HG02759 (cell line): ENCODE measurements around the gene ANP32E.
A peak's percentile ranks its signal among the peaks of the same experiment; 100 is the strongest.

Experiments used
- ATAC-seq: cut with Tn5 transposase; IDR thresholded peaks from one replicate; pipeline ENCODE4 v1.9.1; 2021; ENCODE audit warnings: mild to moderate bottlenecking, moderate library complexity; ENCODE audit not compliant: unreplicated experiment

Gene ANP32E

GRCh38 chr1:150235852-150236613, at the start of gene ANP32E:
Gene ANP32E (minus strand): TSS chr1:150236112. CDS start chr1:150235786, 326 bp downstream.
- ATAC-seq: peak; percentile 78

GRCh38 chr1:150283260-150283659, 47.3 kb upstream of the ANP32E start:
- ATAC-seq: no peak

- peak; percentile 6 for ATAC-seq
Measured at GRCh38 chr1:150282558-150282958, 46.6 kb upstream of the ANP32E start.

DNA sequence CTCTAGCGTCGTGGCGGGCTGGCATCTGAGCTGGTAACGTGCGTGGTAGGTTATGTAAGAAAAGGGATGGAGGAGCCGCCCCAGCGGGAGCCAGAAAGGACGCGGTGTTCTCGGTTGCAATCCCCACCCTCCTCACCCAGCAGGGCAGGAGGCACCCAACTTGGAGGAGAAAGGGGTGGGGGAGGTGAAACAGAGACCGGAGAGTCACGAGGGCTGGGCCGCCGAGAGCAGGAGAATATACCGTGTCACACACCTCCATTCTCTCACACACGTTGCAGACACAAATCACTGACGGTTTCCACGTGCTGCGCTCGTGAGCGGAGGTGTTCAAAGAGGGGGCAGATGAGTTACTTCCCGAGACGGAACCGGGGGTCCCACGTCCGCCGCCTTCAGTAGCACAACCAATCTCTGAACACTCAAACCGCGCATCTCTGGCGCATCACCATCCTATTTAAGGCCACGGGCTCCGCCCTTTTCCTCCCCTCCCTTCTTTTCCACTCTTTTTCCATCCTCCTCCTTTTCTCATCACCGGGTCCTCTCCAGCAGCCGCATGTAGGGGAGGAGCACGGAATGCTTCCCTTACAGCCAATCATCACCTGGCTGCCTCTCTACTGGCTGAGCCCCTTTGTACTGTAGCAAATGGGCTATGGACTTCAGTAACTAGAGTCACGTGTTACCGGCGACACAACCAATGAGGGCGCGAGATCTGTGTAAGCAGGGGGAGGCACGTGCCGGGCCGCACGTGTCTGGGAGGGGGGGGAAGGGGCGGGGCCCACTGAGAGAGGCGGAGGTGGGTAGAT, 46.0 kb upstream of the ANP32E start, which contains the start of gene CIART:
CIART (plus strand) TSS at position 797 of the 800 bp plus-strand sequence. CDS start 714 bp downstream, outside the sequence.
- ATAC-seq: peak; percentile 79

GRCh38 chr1:150281221-150281757, 45.4 kb upstream of the ANP32E start:
- ATAC-seq: no peak

- no peak for ATAC-seq
Measured at GRCh38 chr1:150280138-150280707, 44.3 kb upstream of the ANP32E start.

- no peak for ATAC-seq
Measured at GRCh38 chr1:150273311-150273710, 37.4 kb upstream of the ANP32E start.

DNA sequence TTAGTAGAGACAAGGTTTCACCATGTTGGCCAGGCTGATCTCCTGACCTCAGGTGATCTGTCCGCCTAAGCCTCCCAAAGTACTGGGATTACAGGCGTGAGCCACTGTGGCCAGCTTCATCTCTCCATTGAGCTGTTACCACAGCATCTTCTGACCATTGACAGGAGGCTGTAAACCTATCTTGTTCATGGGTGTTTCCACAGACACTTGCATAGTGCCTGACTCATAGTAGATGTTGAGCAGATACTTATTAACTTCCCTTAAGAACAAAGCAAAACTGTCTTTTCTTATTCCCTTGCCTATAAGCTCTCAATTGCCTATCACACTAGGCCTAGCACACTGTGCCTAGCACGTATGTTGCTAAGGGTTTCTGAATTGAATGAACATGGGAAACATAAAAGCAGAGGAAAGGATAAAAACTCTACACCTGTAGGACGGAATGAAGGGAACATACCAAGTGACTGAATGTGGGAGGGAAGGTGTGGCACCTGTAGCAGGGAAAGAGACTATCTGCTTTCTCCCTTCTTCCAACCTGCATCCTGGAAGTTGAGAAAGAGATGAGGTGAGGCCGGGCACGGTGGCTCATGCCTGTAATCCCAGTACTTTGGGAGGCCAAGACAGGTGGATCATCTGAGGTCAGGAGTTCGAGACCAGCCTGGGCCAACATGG, 35.5 kb upstream of the ANP32E start:
- no peak for ATAC-seq

- ATAC-seq: no peak
Measured at GRCh38 chr1:150269451-150269850, 33.5 kb upstream of the ANP32E start.

DNA sequence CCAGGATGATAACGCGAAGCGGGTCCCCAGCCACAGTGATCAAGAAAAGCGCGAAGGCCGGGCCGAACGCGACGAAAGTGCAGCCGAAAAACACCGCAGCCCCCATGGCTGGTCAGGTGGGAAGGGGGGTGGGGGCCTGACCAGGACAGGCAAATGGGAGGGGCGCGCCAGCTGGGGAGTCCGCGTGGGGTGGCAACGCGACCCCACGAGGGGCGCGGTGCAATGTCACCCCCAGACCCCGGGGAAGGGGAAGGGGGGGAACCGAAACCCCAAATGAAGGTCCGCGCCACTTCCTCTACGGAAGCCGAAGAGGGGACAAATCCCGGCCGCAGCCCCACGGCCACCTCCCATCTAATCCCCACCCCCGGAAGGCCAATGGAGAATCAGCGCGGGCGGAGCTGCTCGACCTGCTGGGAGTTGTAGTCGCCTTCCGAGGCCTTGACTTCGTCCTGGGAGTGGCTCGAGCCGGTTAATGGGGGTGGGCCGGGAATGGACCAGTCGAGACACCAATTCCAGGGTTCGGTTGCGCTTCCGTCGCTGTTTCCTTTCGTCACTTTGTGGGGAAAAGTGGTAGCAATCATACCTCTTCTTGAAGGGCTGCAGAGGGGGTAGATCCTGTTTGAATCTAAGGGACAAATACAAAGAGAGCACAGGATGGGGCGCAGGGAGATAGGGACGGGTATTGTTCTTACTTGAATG, 32.9 kb upstream of the ANP32E start, which contains the start of gene APH1A:
APH1A (minus strand) TSS at position 312 of the 699 bp plus-strand sequence; CDS start at position 106, 206 bp downstream.
- peak; percentile 93 for ATAC-seq

- peak; percentile 21 for ATAC-seq
Measured at GRCh38 chr1:150268340-150268704, 32.4 kb upstream of the ANP32E start.

GRCh38 chr1:150267896-150268295, 32.0 kb upstream of the ANP32E start:
- no peak for ATAC-seq

- ATAC-seq: no peak
Measured at GRCh38 chr1:150263549-150263948, 27.6 kb upstream of the ANP32E start.

- ATAC-seq: no peak
Measured at GRCh38 chr1:150262388-150263320, 26.7 kb upstream of the ANP32E start.

- no peak for ATAC-seq
Measured at GRCh38 chr1:150261367-150261766, 25.5 kb upstream of the ANP32E start.

DNA sequence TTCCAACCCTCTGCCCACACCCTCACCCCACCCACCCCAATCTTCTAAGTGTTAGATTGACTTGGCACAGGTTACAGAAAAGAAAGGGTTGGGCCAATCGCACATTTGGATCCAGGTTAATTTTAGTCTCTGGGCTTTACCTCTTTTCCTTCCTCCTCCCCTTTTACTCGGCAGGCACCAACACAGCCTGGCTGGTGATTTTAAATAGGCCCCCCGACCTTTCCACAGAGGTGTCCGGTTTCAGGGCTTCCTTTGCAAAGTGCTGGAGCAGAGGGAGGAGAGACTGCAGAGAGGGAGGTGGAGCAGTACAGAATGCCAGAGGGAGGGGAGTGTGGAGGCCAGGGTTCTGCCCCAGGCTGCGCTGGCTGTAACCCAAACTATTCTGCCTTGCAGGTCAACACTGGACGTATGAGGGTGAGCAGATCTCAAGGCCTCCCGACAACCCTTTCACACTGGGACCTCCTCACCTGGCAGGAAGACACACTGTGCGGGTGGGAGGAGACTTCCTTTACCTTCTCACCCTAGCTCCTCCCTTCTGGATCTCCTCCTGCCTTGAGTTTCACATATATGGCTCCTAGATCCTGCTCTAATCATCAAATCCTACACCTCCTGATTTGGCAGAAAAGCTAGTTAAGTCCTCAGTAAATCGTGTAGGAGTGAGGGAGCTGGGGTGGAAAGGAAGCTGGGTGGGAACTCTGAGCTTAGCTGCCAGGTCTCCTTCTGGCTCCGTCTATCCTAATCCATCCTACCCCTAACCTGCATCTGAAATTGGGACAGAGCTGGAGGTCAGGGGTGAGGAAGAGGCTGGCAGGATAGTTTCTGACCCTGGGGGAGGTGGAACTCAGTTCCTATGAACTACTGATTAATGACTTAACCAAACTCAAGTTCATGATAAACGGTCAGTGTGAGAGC, 24.1 kb upstream of the ANP32E start:
- ATAC-seq: no peak

DNA sequence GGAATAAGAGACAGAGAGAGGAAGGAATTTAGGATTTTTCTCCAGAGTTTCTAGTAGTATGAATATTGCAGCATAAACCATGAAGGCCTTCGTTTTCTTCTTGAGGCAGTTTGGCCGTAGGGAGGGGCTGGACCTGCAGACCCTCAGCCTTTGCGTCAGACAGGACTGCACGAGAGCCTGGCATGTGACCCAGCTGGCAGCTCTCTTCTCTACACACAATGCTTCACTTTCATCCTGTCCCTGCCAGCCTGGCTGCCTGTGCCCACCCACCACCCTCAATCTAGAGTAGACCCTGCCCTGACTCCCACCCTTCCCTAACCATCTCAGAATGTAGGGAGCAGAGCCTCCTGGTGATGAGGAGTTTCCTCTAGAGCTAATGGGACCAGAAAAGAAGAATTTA, 23.3 kb upstream of the ANP32E start:
- ATAC-seq: no peak
